HG03097 (cell line): ENCODE measurements around the gene SNRPD3.
"Not testable (repeated sequence)": the region's sequence is repeated elsewhere in the genome, so short reads cannot be mapped to it uniquely, and the experiment has no call there.

Experiments used
- ATAC-seq: cut with Tn5 transposase; IDR thresholded peaks from one replicate; pipeline ENCODE4 v1.9.1; 2021; ENCODE audit not compliant: unreplicated experiment, low FRiP score

SNRPD3 gene

DNA sequence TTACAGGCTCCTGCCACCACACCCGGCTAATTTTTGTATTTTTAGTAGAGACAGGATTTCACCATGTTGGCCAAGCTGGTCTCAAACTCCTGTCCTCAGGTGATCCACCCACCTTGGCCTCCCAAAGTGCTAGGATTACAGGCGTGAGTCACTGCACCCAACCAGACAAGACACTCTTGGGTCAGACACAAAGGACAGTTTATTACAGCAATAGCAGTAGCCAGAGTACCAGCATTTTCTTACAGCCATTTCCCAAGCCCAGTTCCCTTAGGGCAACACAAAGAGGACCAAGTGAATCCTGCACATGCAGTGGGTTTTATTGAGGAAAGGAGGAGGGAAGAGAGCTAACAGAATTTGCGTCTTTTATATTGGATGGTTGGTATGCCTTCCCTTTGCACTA, 24.8 kb upstream of the SNRPD3 start:
- ATAC-seq = not testable (repeated sequence)

DNA sequence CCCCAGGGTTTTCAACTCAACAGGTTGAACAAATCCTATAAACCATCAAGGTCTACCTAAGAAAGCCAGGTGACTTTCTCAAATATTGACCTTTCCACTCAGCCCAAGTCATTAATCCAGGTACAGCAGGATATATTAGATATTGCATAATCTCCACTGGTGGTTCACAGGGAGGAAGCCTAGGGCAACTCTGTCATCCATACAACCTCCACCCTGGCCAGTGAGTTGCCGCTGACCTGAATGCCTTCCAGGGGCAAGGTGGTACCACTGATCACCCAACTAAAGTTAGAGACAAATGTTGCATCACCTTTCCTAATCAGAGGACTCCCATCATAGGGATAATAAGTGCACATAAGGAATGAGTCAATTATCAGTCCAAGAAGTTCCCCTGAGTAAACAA, 23.7 kb upstream of the SNRPD3 start:
- no peak for ATAC-seq

DNA sequence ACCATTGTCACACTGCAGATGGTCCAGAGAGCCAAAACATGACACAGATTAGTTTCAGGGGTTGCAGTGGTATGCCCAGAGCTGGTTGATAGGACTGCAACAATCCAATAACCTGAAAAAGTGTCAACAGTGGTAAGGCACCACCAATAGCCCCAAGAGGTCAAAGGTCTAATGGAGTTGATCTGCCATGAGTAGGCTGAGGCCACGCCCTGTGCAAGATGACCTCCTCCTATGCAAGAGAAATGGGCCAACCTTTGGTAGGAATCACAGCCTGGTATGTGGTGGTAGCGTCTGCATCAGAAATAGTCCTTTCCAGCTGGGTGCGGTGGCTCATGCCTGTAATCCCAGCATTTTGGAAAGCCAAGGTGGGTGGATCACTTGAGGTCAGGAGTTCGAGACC, 20.5 kb upstream of the SNRPD3 start:
- no peak for ATAC-seq

DNA sequence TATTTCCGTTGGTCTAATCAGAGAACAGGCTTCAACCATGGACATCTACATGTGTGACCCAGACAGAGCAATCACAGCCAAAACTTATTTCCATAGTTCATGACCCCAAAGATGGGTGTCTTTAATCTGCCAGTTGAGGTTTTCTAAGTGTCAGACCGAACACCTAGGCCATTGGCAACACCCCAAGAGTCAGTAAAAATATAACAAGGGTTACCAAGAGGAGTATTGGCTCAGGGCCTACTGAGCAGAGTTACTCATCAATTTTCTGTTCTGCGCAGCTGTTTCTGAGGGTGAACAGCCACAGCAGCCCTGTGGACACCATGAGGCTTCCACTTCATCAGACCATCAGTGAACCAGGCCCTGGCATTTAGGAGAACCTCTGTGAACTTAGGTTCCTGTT, 19.7 kb upstream of the SNRPD3 start:
- ATAC-seq = no peak

DNA sequence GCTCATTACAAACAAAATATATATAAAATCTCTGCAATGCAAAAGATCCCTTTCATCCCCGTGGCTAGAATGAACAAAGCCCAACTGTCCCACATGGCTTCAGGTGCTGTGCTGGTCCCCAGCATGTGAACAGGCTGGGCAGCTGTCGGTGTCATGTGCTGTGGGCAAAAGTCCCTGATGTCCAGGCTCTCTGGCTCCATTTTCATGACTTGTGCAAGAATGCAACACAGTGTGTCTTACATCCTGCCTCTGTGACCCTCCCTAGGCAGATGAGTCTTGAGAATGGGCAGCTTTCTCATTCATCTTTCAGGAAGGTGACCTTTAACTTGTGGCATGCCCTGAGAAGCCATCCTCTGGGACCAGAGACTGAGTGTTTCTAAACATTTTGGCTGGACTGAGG, 15.3 kb upstream of the SNRPD3 start:
- ATAC-seq = no peak

DNA sequence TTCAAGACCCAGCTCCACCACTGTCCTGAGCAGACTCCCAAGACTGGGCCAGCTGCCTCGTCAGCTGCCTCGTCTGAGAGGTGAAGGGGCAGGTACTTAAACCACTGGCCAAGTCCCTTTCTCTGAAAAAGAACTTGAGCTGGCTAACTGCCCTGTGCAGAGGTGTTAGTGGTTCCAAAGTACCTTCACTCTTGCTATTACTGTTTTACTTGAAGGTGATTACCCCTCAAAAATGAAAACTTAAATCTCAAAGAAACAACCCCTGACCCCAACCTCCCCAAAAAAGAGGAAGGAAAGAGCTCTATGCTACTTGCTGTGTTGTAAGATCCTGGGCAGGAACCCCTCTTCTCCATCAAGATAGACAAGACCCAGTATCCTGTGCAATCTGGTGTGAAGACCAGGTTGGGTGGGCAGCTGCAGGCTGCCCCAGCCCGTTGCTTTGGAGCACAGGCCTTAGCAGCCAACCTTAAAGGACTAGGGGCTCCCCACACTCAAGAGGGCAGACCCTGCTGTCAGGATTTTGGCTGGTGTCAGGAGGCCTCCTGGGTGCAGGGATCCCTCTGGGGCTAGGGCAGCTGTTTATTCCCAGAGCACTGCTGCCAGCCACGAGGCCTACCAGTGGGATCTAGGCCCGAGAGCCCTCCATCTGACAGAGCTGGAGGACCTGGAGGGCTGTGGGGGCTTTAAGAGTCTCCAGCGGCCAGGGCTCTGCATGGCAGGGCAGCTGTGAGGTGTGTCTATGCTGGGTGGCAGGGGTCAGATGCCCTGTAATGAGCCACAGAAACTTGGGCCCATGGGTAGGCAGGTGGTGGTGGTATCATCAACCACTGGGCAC, 13.9 kb upstream of the SNRPD3 start:
- no peak for ATAC-seq

DNA sequence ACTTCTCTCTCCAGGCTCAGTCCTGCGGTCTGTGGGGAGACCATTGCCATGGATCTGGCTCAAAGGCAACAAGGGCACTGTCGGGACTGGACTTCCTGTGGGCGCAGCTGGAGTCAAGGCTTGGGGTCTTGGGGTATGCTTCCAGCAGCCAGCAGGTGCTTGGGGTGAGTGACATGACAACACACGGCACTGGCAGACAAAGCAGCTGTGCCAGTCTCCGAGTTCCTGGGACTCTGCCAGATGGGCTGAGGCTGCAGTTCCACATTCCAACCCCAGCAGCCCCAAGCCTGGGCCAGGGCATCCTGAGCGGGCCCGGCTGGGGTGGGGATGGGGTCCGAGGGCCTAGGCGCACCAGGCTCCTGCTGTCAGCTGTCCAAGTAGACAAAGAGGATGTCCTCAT, 13.2 kb upstream of the SNRPD3 start:
- no peak for ATAC-seq

DNA sequence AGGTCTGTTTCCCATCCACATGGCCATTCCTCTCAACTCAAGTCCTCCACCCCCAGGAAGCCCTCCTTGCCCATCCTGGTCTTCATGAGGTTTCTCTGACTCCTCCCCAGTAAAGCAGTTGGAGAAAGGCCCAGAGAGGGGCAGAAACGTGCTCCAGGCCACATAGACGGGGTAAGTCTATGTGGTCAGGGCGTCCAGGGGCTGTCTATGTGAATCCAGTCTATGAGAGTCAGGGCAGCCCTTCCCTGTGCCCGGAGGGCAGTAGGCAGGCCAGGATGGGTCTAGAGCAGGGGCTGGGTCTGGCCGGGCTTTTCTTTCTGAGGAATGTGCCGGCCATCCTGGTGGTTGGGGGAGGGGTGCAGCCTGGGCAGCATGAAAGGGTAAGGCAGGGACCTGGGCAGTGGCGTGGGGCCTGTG, 12.6 kb upstream of the SNRPD3 start:
- ATAC-seq = no peak

DNA sequence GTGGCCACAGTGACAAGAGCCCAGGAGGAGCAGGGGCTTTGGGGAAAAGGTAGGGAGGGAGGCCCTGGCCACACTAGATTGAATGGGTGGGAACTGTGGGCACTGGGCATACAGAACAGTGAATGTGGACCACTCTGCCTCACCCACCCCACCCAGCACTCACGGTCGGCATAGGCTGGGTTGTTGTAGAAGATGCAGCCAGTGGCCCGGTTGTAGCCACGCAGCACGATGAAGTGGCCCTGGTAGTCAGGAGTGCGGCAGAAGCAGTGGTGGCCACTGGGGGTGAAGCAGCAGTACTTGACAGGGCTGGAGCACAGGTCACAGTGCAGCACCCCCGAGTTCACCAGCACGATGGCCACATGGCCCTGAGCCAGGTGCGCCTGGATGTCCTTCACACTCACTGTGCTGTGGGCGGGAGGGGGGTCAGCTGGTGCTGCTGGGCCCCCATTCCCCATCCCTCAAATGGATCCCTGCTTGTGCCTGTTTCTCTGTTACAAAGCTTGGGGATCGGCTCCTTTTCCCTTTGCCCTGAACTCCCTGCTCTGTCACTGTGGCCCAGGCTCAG, 12.0 kb upstream of the SNRPD3 start:
- ATAC-seq = no peak

DNA sequence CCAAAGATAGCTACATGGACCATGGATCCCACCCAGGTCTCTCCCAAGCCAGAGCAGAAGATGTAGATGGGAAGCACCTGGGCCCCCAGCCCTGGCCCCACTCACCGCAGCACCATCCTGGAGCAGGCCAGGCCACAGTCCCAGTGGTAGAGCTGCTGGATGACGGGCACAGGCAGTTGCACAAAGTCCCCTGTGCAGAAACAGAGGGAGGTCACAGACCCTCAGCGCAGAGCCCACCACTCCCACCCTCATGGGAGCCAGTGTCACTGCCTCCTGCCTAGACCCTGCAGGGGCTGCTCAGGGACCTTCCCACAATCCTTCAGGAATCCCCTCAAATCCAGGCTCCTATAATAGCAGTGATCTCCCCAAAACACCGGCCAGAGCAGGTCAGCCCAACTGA, 7.0 kb upstream of the SNRPD3 start:
- ATAC-seq = no peak

DNA sequence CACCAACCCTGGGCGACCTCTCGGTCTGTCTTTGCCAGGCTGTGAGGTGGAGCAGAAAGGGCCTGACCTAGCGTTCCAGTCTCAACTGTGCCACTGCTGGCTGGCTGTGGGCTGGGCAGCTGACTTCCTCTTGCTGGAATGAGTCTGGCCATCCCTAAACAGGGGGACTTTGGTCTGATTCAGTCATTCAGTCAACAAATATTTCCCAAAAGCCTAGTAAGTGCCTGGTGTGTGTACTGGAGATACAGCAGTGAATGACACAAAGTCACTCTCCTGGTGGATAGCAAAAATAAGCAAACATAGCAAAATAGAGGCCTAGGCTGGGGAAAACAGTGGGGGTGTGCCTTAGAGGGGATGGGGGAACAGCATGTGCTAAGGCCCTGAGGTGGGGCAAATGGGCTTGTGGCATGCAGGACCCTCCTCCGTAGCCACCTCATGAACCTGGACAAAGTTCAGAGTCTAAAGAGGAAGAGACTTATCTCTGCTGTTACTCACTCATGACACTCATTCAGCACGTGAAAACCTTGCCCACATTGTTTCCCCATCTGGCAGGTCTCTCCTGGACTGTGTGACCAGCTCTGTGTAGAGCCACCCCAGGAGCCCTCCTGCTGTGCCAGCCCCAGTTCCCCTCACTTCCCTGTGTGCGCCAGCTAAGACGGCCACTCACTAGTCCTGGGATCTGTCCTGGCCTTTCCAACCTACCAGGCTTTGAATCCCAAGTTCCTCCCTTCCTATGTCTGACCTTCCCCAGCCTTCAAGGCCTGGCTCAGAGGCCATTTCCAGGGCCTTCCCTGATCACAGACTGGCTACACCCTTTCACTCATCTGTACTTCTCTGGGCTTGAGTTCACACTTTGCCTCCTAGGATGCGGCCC, 5.5 kb upstream of the SNRPD3 start:
- ATAC-seq = no peak

DNA sequence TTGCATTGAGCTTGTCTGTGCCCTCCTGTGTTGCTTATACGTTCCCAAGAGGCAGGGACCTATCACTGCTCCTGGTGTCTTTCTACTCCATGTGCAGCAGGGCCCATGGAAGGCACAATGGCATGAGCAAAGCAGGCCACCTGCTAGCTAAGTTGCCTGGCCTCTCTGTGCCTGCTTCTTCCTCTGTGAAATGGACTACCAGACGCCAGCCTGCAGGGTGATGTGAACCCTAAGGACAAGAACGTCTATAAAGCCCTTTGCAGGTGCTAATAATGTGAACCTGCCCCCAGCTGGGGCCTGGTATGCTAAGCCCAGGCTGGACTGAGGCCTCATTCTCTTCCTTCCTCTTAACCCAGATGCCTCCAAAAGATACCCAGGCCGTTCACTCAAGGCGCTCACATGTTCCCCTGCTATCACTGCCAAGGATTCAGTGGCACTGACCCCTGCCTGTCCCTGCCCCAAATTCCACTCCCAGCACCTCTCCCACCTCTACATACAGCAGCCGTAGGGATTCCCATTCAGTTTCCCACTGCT, 4.8 kb upstream of the SNRPD3 start:
- ATAC-seq = no peak

DNA sequence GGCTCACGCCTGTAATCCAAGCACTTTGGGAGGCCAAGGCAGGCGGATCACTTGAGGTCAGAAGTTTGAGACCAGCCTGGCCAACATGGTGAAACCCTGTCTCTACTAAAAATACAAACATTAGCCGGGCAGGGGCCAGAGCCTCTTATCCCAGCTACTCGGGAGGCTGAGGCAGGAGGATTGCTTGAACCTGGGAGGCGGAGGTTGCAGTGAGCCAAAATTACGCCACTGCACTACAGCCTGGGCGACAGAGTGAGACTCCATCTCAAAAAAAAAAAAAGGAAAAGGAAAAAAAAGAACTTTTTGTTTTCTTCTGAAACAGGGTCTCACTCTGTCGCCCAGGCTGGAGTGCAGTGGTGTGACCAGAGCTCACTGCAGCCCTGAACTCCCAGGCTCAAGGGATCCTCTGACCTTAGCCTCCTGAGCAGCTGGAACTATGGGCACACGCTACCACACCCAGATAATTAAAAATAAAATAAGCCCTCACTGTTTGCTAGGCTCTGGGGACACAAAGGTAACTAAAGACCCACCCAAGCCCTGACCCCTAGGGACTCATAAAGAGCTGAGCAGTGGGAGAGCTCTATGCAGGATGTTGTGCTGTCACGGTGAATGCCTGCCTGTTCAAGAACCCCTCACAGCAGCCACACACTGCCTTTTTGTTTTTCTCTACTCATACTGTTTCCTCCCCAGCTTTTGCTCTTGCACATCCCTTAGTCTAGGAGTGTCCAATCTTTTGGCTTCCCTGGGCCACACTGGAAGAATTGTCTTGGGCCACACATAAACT, 3.1 kb upstream of the SNRPD3 start:
- not testable (repeated sequence) for ATAC-seq

DNA sequence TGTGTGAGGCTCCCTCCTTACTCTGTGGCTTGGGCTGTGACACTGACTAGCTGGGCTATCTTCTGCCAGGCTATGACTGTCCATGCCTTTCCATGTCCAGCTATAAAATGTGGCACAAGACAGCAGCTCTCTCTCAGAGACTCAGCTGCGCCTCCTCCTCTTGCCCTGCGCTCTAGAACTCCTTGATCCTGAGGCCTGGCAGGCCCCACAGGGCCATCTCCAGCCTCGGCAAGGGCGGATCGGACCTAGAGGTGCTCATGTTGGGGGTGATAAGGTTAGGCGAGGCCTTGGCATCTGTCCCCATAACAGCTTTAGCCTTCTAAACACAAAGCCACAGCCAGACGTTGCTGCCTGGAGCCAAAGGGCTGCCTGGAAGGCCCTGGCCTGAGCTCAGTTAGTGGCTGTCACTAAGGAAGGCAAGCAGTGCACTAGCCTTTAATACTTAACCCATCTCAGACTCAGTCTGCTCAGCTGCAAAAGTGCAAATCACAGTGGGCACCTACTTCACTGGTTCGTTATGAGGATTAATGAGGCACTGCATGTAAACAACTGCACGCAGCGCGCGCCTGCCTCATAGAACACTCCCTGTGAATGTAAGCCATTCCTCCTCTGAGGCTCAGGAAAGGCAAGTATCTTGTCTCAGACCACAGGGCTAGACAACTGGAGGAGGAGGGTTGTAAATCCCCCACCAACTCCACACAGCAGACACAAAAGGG, 2.0 kb upstream of the SNRPD3 start:
- no peak for ATAC-seq

DNA sequence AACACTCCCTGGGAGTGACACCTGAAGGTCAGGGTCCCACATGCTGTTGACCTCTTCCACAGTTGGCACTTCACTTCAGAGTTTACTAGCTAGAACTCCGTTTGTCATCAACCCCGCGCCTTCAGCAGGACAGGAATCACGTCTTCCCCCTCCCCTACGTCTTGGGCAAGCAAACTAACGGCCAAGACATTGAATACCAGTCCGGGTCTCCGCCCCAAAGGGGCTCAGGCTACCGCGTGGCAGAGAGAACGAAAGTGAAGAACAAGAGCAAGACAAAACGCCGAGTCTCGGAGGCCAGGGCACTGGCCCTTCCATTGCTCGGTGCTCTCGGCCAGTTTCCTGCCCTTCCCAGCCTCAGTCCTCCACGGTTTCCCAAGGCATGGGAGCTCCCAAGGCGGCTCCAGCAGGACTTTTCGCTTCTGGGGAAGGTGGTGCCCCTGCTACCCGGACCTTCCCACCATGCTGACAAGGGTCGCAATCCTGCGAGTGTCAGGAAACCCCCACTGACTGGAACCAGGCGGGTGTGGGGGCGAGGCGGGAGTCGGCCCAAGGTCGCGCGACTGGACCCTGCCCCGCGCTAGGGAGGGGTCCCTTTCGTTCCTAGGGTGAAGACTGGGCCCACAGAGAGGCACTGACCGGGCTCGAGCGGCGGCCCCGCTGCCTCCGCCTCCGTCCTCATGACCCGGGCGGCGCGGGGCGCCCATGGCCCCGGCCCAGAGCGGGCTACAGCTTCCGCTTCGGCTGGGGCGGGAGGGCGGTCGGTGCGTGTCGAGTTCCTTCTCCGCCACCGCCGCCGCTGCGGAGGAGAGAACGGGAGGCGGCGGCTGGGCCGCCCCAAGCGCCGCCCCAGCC, 1.3 kb upstream of the SNRPD3 start, which contains the start of gene GUCD1:
GUCD1 (minus strand) TSS at position 826 of the 852 bp plus-strand sequence; CDS start at position 679, 147 bp downstream.
- peak; percentile 4 for ATAC-seq

DNA sequence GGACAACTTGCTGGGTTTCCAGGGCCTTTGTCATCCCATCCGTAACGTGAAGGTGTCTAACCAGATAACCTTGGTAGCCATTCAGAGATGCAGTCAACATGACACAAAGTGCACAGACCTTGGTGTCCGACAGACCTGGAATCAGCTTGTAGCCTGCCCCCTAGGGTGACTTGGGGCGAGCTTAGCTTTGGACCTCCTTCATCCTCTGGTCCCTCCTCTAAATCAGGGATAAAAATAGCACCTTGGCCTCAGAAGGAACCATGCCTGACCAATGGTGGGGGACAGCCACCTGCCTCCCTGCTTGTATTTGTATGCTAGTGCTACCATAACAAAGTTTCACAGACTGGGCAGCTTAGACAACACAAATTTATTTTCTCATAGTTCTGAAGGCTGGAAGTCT, 3.7 kb downstream of the SNRPD3 start:
- ATAC-seq = no peak

DNA sequence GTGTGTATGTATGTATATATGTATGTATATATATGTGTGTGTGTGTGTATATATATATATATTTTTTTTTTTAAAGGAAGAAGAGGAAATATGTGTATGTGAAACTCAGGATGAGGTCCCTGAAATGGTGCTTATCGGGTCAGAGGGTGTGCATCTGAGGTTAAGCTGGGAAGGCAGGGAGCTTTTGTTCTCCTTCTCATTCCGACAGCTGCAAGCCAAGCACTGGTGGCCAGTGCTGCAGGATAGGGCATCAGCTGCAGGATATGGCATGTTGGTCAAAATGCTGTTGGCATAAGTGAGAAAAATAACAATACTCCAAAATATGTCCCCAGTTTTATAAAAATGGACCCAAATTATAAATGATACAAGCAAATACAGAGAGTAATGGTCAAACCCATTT, 7.4 kb downstream of the SNRPD3 start:
- ATAC-seq = no peak

DNA sequence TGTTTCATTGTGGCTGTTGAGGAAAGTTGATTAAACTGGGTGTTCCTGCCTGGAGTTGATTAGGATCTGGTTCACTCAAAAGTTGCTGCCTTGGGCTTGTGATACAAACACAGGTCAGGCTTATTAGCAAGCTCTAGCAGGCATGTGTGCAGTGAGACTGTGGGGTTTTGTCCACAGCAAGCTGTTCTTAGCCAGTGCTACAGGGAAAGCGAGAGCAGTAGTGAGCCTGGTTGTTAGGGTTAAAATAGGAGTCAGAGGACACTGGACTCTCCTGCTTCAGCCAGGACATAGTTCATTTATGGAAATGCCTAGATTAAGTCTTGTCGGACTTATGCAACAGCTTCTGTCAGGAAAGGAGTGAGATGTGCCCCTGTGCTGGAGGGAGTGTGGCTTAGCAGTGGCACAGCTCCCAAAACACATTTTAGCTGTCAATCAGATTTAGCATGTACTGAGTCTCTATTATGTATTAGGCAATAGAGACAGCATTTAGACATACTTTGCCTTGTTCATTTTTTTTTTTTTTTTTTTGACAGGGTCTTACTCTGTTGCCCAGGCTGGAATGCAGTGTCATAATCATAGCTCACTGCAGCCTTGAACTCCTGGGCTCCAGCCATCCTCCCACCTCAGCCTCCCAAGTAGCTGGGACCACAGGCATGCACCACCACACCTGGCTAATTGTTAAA, 8.7 kb downstream of the SNRPD3 start:
- no peak for ATAC-seq
